Activated gamma-delta T cell (primary cell): ENCODE results near the gene TSLP.

Experiments
- DNase-seq: peaks from one replicate; lab custom pipeline; 2025; lab: John Stamatoyannopoulos, UW

Gene TSLP

GRCh38 chr5:111095982-111096381 is 24.5 kb downstream of the TSLP start:
- DNase-seq: no peak

DNA sequence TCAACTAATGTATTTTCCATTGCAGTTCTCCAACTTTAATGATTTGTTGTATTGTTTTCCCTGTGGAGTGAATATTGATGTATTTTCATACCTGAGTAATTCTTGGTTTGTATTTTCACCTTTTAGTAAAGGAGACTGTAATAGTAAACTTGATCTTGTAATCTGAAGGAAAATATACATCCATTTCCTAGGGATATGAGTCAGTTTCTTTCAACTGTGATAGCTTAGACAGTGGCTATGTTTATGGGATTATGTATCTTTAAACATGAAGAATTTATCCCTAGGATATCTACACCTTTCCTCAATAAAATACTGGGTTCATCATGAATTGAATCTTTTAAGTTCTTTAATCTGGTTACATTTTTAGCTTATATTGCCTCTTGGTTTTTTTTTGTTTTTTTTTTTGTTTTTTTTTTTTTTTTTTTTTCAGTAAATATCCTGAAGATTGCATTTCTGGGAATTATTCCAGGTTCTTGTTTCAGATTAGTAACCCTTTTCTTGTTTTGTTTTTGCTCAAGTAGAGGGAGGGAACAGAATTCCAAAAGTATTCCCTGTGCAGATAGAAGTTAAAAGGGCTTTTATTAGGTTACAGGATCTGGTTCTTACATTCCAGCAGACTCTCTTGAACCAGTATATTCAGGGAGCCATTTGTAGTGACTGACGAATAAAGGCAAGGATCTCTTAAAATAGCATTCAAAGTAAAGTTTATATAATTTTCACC is 27.7 kb downstream of the TSLP start:
- DNase-seq: no peak

GRCh38 chr5:111106320-111106948 is 34.9 kb downstream of the TSLP start:
- DNase-seq: no peak

- DNase-seq: no peak
These were observed 35.9 kb downstream of the TSLP start for GRCh38 chr5:111107371-111107770.

DNA sequence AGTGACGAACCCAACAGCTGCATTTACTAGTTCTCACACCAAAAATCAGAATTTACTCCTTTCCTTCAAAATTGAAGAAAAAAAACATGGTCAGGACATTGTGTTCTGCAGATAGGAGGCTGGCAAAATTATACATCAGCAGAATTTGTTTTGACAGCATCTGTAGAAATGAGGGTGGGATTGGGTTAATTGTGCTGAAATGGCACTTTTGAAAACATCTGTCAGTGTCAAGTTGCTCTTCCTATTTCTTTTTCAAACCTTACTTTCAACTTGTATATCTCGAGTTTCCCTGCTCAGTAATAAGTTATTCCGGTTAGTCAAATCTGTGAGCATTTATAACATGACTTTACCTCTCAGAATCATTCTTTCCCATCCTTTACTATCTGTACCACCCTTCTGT is 40.4 kb downstream of the TSLP start:
- no peak for DNase-seq

GRCh38 chr5:111113678-111114077 is 42.2 kb downstream of the TSLP start:
- DNase-seq: no peak

GRCh38 chr5:111115229-111115628 is 43.7 kb downstream of the TSLP start:
- DNase-seq: no peak

DNA sequence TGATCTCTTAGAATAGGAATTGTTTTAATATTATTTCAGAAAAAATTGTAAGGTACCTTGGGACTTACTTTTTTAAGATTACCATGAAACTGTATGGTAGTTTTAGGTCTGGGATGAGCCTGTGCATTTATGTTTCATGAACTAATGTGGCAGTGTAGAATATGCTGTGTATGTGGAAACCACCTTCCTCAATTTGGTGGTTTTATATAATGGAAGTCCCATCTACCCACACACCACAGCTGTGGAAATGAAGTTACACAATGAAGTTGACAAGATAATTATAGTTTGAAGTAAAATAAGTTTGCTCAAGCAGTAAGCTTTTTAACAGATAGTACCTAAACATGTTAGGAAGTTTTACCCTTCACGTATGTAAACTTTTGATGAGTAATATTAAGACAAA is 45.0 kb downstream of the TSLP start:
- DNase-seq: no peak

- no peak for DNase-seq
These were observed 45.6 kb downstream of the TSLP start for GRCh38 chr5:111117136-111117535.

GRCh38 chr5:111119221-111119620 is 47.7 kb downstream of the TSLP start:
- DNase-seq: no peak

- no peak for DNase-seq
These were observed 48.3 kb downstream of the TSLP start for GRCh38 chr5:111119856-111120255.

- DNase-seq: no peak
These were observed 49.4 kb downstream of the TSLP start for GRCh38 chr5:111120911-111121310.

GRCh38 chr5:111121926-111122325 is 50.4 kb downstream of the TSLP start:
- no peak for DNase-seq

GRCh38 chr5:111122398-111122797 is 50.9 kb downstream of the TSLP start:
- no peak for DNase-seq

DNA sequence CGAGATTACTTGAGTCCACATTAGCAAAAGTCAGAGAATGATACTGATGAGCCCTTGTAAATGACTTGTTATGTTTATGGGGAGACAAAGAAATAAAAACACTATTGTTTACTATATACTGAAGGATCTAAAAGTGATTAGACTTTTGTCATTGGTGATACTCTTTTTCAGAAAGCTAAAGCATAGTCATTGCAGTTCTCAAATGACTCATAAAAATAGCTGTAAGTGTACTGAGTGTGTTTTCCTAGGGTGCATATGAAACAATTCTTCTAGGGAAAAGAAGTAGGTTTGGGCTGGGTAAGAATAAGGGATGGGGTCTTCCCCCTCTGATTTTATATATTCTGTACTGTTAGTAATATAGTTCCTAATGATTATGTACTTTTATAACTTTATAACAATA is 53.3 kb downstream of the TSLP start:
- no peak for DNase-seq

DNA sequence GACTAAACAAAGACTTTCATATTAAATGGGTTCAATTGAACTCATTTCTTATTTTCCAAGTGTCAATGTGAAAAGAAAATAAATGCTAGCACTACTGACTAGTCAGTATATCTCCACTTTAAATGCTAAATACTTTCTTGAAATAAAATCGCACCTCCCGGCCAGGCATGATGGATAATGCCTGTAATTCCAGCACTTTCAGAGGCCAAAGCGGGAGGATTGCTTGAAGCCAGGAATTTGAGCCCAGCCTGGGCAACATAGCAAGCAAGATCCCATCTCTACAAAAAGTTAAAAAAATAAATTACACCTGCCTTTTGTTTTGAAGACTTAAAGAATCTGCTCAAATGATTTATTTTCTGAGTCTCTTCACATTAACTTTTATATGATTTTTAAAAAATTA is 55.4 kb downstream of the TSLP start:
- DNase-seq: no peak
